ENCODE results near the gene CD244. TPM values are rescaled to one million over a fixed set of nuclear protein-coding genes. Genes with fewer than 3 reads are reported as not detected.
"Not testable (repeated sequence)": the region's sequence is repeated elsewhere in the genome, so short reads cannot be mapped to it uniquely, and the experiment has no call there.

CD244 gene
- total RNA-seq, 1 donor from 2014 or later: not detected

DNA sequence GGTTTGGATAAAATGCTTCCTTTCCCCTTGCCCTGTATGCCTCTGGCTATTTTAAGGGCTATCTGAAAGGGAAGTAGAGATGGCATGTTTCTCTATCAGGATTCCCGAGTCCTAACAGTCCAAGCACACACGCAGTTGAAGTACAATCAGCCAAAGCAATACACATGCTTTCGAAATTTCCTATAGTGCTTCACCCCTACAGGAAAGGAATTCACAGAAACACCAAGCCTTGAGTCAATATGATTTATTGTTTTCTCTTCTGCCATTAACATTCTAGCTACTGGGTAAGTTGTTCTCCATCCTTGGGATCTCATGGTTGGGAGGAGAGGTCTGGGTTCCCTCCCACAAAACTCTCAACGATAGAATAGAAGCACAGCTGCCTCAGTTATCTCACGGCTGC is 13.6 kb upstream of the CD244 start:
- TF ChIP-seq, protein P1, sequence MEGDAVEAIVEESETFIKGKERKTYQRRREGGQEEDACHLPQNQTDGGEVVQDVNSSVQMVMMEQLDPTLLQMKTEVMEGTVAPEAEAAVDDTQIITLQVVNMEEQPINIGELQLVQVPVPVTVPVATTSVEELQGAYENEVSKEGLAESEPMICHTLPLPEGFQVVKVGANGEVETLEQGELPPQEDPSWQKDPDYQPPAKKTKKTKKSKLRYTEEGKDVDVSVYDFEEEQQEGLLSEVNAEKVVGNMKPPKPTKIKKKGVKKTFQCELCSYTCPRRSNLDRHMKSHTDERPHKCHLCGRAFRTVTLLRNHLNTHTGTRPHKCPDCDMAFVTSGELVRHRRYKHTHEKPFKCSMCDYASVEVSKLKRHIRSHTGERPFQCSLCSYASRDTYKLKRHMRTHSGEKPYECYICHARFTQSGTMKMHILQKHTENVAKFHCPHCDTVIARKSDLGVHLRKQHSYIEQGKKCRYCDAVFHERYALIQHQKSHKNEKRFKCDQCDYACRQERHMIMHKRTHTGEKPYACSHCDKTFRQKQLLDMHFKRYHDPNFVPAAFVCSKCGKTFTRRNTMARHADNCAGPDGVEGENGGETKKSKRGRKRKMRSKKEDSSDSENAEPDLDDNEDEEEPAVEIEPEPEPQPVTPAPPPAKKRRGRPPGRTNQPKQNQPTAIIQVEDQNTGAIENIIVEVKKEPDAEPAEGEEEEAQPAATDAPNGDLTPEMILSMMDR (IDR thresholded peaks at IDR 0.05; ENCODE audit: unreplicated experiment): no peak
- DNase-seq (ENCODE audit: low spot score, unreplicated experiment): no peak
- Mint-ChIP-seq H3K36me3 (ENCODE audit: insufficient read depth) (no peaks in the 10 kb centered on the region), H3K4me1 (ENCODE audit: low read depth) (peaks cover 6% of the 10 kb centered on the region), H3K27ac (no peak overlapping the region), H3K9me3 (ENCODE audit: low read depth) (peaks cover 3% of the 10 kb centered on the region), H3K27me3 (no peaks in the 10 kb centered on the region), H3K4me3 (ENCODE audit: low read depth) (no peak overlapping the region)

- not testable (repeated sequence) for H3K36me3 Mint-ChIP-seq (ENCODE audit: insufficient read depth); H3K9me3 Mint-ChIP-seq (ENCODE audit: low read depth); H3K4me3 Mint-ChIP-seq (ENCODE audit: low read depth); H3K4me1 Mint-ChIP-seq (ENCODE audit: low read depth); H3K27ac Mint-ChIP-seq; DNase-seq (ENCODE audit: low spot score, unreplicated experiment); H3K27me3 Mint-ChIP-seq
Observed at GRCh38 chr1:160875591-160875990, 12.9 kb upstream of the CD244 start.

DNA sequence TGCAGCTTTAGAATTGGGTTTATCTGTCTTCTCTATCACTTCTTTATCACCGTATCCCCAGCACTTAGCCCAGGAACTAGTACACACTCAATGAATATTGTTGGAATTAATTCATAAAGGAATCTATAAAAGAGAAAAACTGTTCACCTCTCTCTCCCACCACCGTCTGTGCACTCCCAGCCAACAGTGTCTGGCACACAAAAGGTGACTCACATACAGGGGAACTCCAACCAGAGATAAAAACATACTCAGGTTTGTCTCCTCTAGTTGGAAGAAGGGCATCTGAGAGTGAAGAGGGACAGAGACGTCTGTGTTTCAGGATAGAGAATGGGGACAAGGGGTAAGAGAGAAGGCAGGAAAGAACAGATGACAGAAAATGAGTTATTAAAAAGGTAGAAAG is 12.2 kb upstream of the CD244 start:
- peaks cover 3% of the 10 kb centered on the region for H3K9me3 Mint-ChIP-seq (ENCODE audit: low read depth)
- H3K27ac Mint-ChIP-seq: no peak overlapping the region
- H3K36me3 Mint-ChIP-seq (ENCODE audit: insufficient read depth): no peaks in the 10 kb centered on the region
- no peak for DNase-seq (ENCODE audit: low spot score, unreplicated experiment)
- H3K4me3 Mint-ChIP-seq (ENCODE audit: low read depth): no peak overlapping the region
- H3K4me1 Mint-ChIP-seq (ENCODE audit: low read depth): peaks cover 6% of the 10 kb centered on the region
- TF ChIP-seq, protein P1 (IDR thresholded peaks at IDR 0.05; ENCODE audit: unreplicated experiment): no peak
- H3K27me3 Mint-ChIP-seq: no peaks in the 10 kb centered on the region

GRCh38 chr1:160868141-160868540 is 5.5 kb upstream of the CD244 start:
- Mint-ChIP-seq H3K36me3 (ENCODE audit: insufficient read depth) (no peaks in the 10 kb centered on the region), H3K9me3 (ENCODE audit: low read depth) (peaks cover under 1% of the 10 kb centered on the region), H3K27me3 (peaks cover 5% of the 10 kb centered on the region), H3K4me1 (ENCODE audit: low read depth) (peaks cover 22% of the 10 kb centered on the region), H3K27ac (no peak overlapping the region), H3K4me3 (ENCODE audit: low read depth) (no peak overlapping the region)
- TF ChIP-seq, protein P1 (IDR thresholded peaks at IDR 0.05; ENCODE audit: unreplicated experiment): no peak
- no peak for DNase-seq (ENCODE audit: low spot score, unreplicated experiment)

- not testable (repeated sequence) for H3K36me3 Mint-ChIP-seq (ENCODE audit: insufficient read depth); H3K4me3 Mint-ChIP-seq (ENCODE audit: low read depth); H3K27ac Mint-ChIP-seq; H3K27me3 Mint-ChIP-seq; DNase-seq (ENCODE audit: low spot score, unreplicated experiment); H3K9me3 Mint-ChIP-seq (ENCODE audit: low read depth)
- H3K4me1 Mint-ChIP-seq (ENCODE audit: low read depth): peaks cover 22% of the 10 kb centered on the region
Observed at GRCh38 chr1:160867651-160868050, 5.0 kb upstream of the CD244 start.

DNA sequence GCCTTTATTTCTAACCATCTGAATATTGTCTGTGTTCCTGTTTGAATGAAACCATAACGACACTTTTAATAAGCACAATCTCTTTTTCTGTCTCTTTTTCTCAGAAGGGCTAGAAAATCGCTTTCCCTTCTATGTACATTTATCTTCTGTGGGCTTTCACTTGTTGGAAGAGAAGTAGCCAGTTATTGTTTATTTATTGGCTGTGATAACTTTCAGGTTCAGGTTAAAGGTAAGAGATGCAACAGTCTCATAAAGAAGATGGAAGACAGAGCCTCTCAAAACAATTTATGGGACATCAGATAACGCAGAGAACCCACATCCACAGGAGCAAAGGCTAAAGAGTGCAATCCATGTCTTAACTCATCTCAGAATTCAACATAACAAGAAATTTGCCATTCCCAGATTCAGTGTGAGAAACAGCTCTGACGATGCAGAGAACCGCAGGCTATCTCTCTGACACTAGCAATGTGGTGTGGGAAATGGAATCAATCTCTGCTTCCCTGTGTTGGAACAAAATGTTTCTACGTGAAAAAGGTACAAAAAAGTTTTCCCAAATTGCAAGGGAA is 4.1 kb upstream of the CD244 start:
- Mint-ChIP-seq H3K27ac (no peak overlapping the region), H3K27me3 (peaks cover 12% of the 10 kb centered on the region), H3K9me3 (ENCODE audit: low read depth) (no peaks in the 10 kb centered on the region), H3K4me1 (ENCODE audit: low read depth) (peaks cover 22% of the 10 kb centered on the region), H3K4me3 (ENCODE audit: low read depth) (no peak overlapping the region), H3K36me3 (ENCODE audit: insufficient read depth) (no peaks in the 10 kb centered on the region)
- TF ChIP-seq, protein P1 (IDR thresholded peaks at IDR 0.05; ENCODE audit: unreplicated experiment): no peak
- no peak for DNase-seq (ENCODE audit: low spot score, unreplicated experiment)
